HK-2 (cell line): Measurements from ENCODE around the gene RIN3.

Experiments used
- DNase-seq: peaks from one replicate; pipeline ENCODE4 v3.0.0-alpha.2; 2018; ENCODE audit not compliant: unreplicated experiment

Gene RIN3

GRCh38 chr14:92686900-92687427 lies 173.4 kb downstream of the RIN3 start:
- DNase-seq: peak; percentile 72

DNA sequence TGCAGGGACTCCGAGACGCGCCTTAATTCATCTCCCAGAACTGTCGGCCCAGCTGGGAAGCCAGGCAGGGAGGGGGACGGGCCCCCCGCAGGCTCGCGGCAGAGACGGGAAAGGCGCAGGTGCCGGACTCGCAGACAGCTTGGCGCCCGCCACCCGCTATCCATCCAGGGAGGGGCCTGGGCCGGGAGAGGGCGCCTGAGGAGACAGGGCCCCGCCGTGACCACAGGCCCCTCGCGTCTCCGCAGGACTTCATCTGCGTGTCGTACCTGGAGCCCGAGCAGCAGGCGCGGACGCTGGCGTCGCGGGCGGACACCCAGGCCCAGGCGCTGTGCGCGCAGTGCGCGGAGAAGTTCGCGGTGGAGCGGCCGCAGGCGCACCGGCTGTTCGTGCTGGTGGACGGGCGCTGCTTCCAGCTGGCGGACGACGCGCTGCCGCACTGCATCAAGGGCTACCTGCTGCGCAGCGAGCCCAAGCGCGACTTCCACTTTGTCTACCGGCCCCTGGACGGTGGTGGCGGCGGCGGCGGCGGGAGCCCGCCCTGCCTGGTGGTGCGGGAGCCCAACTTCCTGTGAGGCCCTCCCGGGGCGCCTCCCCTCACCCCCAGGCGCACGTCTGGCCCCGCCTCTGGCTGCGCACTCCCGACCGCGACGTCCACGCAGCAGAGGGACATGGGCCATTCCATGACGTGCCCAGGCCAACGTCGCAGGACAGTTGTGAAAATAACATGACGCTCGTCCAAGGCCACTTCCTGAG lies 174.3 kb downstream of the RIN3 start:
- no peak for DNase-seq

DNA sequence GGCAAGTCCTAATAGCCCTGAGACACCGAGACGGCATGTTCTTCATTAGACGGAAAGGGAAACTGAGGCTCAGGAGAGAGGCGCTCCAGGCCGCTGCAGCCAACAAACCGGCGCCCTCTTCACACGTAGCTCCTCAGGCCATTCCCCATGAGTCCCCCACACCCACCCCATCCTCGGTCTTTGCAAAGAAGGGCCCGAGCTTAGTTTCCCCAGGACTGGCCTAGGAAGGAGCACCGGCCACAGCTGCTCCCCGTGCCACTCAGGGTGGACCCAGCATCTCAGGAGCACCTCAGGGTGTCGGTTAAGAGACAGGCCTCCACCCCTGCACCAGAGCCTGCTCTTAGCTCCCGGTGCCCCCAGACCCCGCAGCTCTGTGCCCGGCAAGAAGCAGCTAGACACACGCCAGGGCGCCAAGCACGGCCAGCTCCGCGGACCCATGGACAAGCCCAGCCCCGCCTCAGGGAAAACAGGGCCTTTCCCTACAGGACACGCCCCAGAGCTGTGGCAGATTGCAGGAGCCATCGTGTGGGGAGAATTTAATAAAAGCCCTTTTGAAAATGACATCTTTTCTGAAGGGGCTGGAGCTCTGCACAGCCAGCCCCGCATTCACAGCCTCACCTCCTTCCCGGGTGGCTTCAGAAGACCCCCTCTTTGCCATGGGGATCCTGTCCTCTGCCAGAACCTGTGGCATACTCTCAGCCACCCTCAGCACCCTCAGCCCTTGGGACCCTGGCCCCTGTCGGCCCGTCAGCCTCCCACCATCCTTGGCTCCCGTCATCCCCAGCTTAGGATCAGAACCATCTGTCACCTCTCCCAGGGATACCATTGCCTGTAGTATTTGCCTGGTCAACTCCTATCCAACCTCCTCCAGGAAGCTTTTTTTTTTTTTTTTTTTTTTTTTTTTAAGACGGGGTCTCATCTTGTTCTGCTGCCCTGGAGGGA lies 175.1 kb downstream of the RIN3 start:
- DNase-seq: no peak

GRCh38 chr14:92690171-92691011 lies 176.8 kb downstream of the RIN3 start:
- peak; percentile 57 for DNase-seq

DNA sequence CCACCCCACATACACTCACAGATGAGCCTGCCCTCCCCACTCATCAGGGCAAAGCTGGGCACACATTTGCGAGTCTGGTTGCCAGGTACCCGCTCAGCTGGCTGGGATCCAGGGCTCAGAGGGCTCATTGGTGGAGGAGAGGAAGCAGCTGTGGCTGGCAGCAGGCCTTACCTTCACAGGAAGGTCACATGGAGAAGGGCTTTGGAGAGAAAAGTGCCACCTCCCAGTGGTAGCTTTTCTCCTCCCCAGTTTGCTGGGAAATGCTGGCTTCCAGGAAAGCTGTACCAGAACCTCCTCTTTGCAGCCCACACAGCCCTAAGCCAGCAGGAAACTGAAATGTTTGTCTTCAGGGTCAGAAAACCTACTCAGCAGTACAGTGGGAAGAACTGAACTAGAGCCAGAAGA lies 179.2 kb downstream of the RIN3 start:
- DNase-seq: peak; percentile 43

GRCh38 chr14:92693998-92694795 lies 180.6 kb downstream of the RIN3 start:
- no peak for DNase-seq

GRCh38 chr14:92694807-92695206 lies 181.2 kb downstream of the RIN3 start:
- no peak for DNase-seq

DNA sequence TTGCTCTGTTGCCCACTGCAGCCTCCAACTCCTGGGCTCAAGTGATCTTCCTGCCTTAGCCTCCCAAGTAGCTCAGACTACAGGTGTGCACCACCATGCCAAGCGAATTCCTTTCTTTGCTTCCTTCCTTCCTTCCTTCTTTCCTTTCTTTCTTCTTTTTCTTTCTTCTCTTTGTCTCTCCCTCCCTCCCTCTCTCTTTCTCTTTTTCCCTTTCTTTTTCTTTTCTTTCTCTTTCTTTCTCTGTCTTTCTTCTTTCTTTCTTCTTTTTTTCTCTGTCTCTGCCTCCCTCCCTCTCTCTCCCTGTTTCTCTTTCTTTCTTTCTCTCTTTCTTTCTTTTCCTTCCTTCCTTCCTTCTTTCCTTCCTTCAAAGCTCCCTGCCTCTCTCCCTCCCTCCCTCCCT lies 182.0 kb downstream of the RIN3 start:
- DNase-seq: no peak

- no peak for DNase-seq
Measured at GRCh38 chr14:92696366-92696765, 182.8 kb downstream of the RIN3 start.

DNA sequence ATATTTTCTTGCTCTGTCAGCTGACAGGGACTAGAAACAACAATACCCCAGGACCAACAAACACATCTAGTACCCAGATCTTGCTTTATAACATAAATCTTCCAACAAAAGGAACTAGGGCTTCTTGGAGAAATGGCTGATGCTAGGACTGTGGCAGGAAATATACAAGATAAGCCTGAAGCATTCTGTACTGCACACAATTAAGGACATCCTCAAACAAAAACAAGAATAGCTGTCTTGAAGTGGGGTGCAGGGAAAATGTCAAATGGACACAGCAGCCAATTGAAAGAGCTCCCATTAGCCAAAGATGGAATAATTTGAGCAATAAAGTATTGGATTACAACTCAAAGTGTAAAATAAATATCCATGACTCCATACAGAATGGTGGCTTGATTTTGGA lies 184.8 kb downstream of the RIN3 start:
- DNase-seq: no peak

GRCh38 chr14:92701826-92702225 lies 188.2 kb downstream of the RIN3 start:
- DNase-seq: no peak

GRCh38 chr14:92702441-92702918 lies 188.9 kb downstream of the RIN3 start:
- DNase-seq: no peak

GRCh38 chr14:92703516-92703915 lies 189.9 kb downstream of the RIN3 start:
- DNase-seq: no peak

GRCh38 chr14:92704036-92704804 lies 190.6 kb downstream of the RIN3 start:
- no peak for DNase-seq

DNA sequence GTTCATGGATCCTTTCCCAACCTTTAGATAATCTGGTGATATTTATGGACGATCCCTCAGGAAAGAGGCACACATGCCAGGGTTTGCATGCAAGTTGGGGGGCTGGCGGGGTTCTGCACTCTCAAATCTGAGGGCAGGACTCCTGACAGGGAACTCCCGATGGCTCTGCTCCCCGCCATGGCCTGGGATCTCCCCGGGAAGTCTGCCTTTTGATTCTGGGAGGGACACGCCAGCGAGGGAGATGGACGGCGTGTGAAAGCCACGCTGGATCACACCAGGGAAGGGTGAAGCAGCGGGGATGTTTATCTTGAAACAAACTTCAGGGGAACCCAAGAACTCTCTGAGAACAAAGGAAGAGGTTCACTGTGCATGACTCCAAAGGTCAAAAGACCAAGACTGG lies 191.2 kb downstream of the RIN3 start:
- DNase-seq: no peak

GRCh38 chr14:92706386-92706785 lies 192.8 kb downstream of the RIN3 start:
- DNase-seq: no peak

GRCh38 chr14:92709340-92710000 lies 195.9 kb downstream of the RIN3 start:
- no peak for DNase-seq

- no peak for DNase-seq
Measured at GRCh38 chr14:92710001-92710341, 196.4 kb downstream of the RIN3 start.

DNA sequence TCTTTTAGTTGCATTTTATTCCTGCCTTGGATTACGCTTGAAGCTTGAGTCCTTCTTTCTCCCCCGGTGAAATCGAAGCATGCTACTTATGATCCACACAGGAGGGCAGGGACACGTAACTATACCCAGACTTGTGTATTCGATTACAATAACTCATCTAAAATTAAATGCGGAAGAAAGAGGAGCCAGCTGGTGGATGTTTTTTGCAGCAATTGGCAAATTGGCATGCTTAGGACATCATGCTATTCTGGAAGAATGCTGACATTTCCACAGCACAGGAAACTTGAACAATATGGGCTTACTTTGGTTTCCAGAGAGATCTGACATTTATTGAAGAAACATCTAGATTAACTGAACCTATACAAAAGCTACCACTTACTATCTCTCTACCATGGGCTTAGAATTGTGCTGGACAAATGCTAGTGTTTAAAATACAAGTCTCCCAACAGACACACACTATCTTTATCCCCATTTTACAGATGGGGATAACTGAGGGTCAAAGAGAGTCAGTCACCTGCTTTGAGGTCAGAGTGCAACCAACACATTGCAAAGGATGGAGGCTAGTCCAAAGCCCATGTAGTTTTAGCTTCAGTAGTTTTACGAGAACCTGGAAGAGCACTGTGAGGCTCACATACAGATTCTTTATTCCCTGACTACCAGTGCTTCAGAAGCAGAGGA lies 198.5 kb downstream of the RIN3 start:
- no peak for DNase-seq
